Testis (tissue), 3 donors: ENCODE measurements around the gene NETO2. TPM values are rescaled to one million over a fixed set of nuclear protein-coding genes. Genes with fewer than 3 reads are reported as not detected.

Experiments used
- DNase-seq: peaks from one replicate; pipeline ENCODE4 v3.0.0-alpha.2; 2019
- H3K27ac ChIP-seq, 2 donors: fragments of 200-600 bp; sonication (generic); one replicate each; pipeline ENCODE4 v1.5.1; 2019
- H3K27me3 ChIP-seq: fragments of 200-600 bp; sonication (generic); one replicate; pipeline ENCODE4 v1.5.1; 2019
- H3K36me3 ChIP-seq: fragments of 200-600 bp; sonication (generic); one replicate; pipeline ENCODE4 v1.5.1; 2017; ENCODE audit warnings: low read depth; ENCODE audit errors: missing control alignments
- H3K4me1 ChIP-seq: fragments of 200-600 bp; sonication (generic); one replicate; pipeline ENCODE4 v1.5.1; 2019
- H3K4me3 ChIP-seq, 2 donors: fragments of 200-600 bp; sonication (generic); one replicate each; pipeline ENCODE4 v1.5.1; 2017 to 2019
- H3K9me3 ChIP-seq: fragments of 200-600 bp; sonication (generic); one replicate; pipeline ENCODE4 v1.5.1; 2017
- CTCF ChIP-seq, 3 experiments: fragments of 450-650 bp in 2 of 3; fragments of 200-600 bp in 1 of 3; sonication (generic) in 1 of 3; IDR thresholded peaks; one replicate each; pipeline ENCODE4 v1.5.1; 2016 to 2019; ENCODE audit warnings: antibody characterized with exemption in 3 of 3, mild to moderate bottlenecking in 2 of 3, moderate library complexity in 1 of 3
- POLR2A ChIP-seq: fragments of 450-650 bp; IDR thresholded peaks from one replicate; pipeline ENCODE4 v1.6.1; 2017; ENCODE audit warnings: antibody characterized with exemption, mild to moderate bottlenecking, moderate library complexity
- WGBS, 2 donors: methylation state at CpG; one replicate each; pipeline ENCODE4 v1.1.5; 2018; 5-methylcytosine and 5-hydroxymethylcytosine counted together
- intact Hi-C: fragments of 100-400 bp; cut with DNase I; formaldehyde crosslinking; loops from one replicate; pipeline ENCODE4 v1.15.1; 2023; ENCODE audit warnings: low total_unique reads
- polyA plus RNA-seq: library from polyadenylated mRNA; stranded (reverse); fragments of 350-450 nt; fragmentation: Illumina TruSeq; extraction: RNeasy Lipid Tissue Mini Kit (QIAGEN cat#74804); gene quantifications from one replicate; pipeline ENCODE4 v1.2.3, GENCODE V29; 2014; ENCODE audit warnings: low read depth, low replicate concordance; ENCODE audit not compliant: insufficient read depth
- total RNA-seq, 2 donors: library from RNA; depleted of rRNA; stranded (reverse); fragments of >200 nt; gene quantifications; one replicate each; pipeline ENCODE4 v1.2.3, GENCODE V29; 2016

NETO2 gene
- total and polyA plus RNA-seq, 3 donors from 2014 or later = 12.3 to 24.2 (median 23.5) TPM

- Histone ChIP-seq H3K27ac (no peak overlapping the region), H3K36me3 (no peaks in the 10 kb centered on the region), H3K9me3 (no peaks in the 10 kb centered on the region), H3K4me1 (no peaks in the 10 kb centered on the region), H3K27me3 (no peaks in the 10 kb centered on the region), H3K4me3 (no peak overlapping the region)
- TF ChIP-seq CTCF (IDR thresholded peaks at IDR 0.05) (no peak), POLR2A (no peak)
- intact Hi-C loops = no loop called here
- no peak for DNase-seq
These were observed 31.4 kb upstream of the NETO2 start for GRCh38 chr16:47175152-47175551.

- Histone ChIP-seq H3K9me3 (no peaks in the 10 kb centered on the region), H3K27ac (no peak overlapping the region), H3K4me3 (no peak overlapping the region), H3K36me3 (no peaks in the 10 kb centered on the region), H3K27me3 (no peaks in the 10 kb centered on the region), H3K4me1 (no peaks in the 10 kb centered on the region)
- DNase-seq = no peak
- 91 to 94% methylated on average over 10 of the region's 10 CpGs for WGBS, 2 donors
- no peak for TF ChIP-seq CTCF (IDR thresholded peaks at IDR 0.05)
- TF ChIP-seq POLR2A = no peak
- intact Hi-C loops = no loop called here
These were observed 19.1 kb upstream of the NETO2 start for GRCh38 chr16:47162670-47163420.

GRCh38 chr16:47161464-47161863 is 17.7 kb upstream of the NETO2 start:
- TF ChIP-seq CTCF (IDR thresholded peaks at IDR 0.05) = no peak
- no peak for TF ChIP-seq POLR2A
- Histone ChIP-seq H3K27ac (no peak overlapping the region), H3K36me3 (no peaks in the 10 kb centered on the region), H3K4me3 (no peak overlapping the region), H3K27me3 (no peaks in the 10 kb centered on the region), H3K9me3 (no peaks in the 10 kb centered on the region), H3K4me1 (no peaks in the 10 kb centered on the region)
- no peak for DNase-seq
- intact Hi-C loops = no loop called here
- WGBS, 2 donors = 92 to 95% methylated on average over 4 of the region's 4 CpGs

- TF ChIP-seq CTCF (IDR thresholded peaks at IDR 0.05) (no peak), POLR2A (no peak)
- 93% methylated on average over 3 of the region's 3 CpGs for WGBS, 2 donors
- no peak overlapping the region for H3K4me3 ChIP-seq
These were observed 16.7 kb upstream of the NETO2 start for GRCh38 chr16:47160422-47160821.

GRCh38 chr16:47158992-47159391 is 15.2 kb upstream of the NETO2 start:
- intact Hi-C loops = no loop called here
- no peak overlapping the region for H3K4me3 ChIP-seq
- H3K36me3 ChIP-seq = no peaks in the 10 kb centered on the region
- H3K27me3 ChIP-seq = no peaks in the 10 kb centered on the region
- no peaks in the 10 kb centered on the region for H3K4me1 ChIP-seq
- TF ChIP-seq CTCF (IDR thresholded peaks at IDR 0.05) (no peak), POLR2A (no peak)
- no peak for DNase-seq
- H3K27ac ChIP-seq = no peak overlapping the region
- no peaks in the 10 kb centered on the region for H3K9me3 ChIP-seq

More at GRCh38 chr16:47160422-47160821, 16.7 kb upstream of the NETO2 start:
- no peak for DNase-seq
- Histone ChIP-seq H3K27me3 (no peaks in the 10 kb centered on the region), H3K9me3 (no peaks in the 10 kb centered on the region), H3K4me1 (no peaks in the 10 kb centered on the region), H3K27ac (no peak overlapping the region), H3K36me3 (no peaks in the 10 kb centered on the region)
- intact Hi-C loops = no loop called here
